HG03103 (cell line): ENCODE results near the gene PGPEP1.
"Not testable (repeated sequence)": the region's sequence is repeated elsewhere in the genome, so short reads cannot be mapped to it uniquely, and the experiment has no call there.

Experiments
- ATAC-seq: cut with Tn5 transposase; IDR thresholded peaks from one replicate; pipeline ENCODE4 v1.9.1; 2021; ENCODE audit warnings: low read depth; ENCODE audit not compliant: unreplicated experiment

PGPEP1 gene

GRCh38 chr19:18330868-18331267 lies 9.5 kb upstream of the PGPEP1 start:
- ATAC-seq, result no peak

GRCh38 chr19:18332917-18333530 lies 7.4 kb upstream of the PGPEP1 start:
- ATAC-seq, result no peak

GRCh38 chr19:18333680-18334079 lies 6.7 kb upstream of the PGPEP1 start:
- ATAC-seq, result no peak

- no peak for ATAC-seq
Measured at GRCh38 chr19:18336121-18336520, 4.3 kb upstream of the PGPEP1 start.

GRCh38 chr19:18338541-18338940 lies 1.9 kb upstream of the PGPEP1 start:
- no peak for ATAC-seq

GRCh38 chr19:18339723-18340122 lies 675 bp upstream of the PGPEP1 start:
- ATAC-seq, result no peak

- ATAC-seq, result no peak
Measured at GRCh38 chr19:18340990-18341868, 831 bp downstream of the PGPEP1 start.

- no peak for ATAC-seq
Measured at GRCh38 chr19:18342090-18342632, 1.8 kb downstream of the PGPEP1 start.

- no peak for ATAC-seq
Measured at GRCh38 chr19:18344582-18344950, 4.2 kb downstream of the PGPEP1 start.

- ATAC-seq, result no peak
Measured at GRCh38 chr19:18345296-18345695, 4.9 kb downstream of the PGPEP1 start.

- ATAC-seq, result no peak
Measured at GRCh38 chr19:18346091-18346490, 5.7 kb downstream of the PGPEP1 start.

GRCh38 chr19:18348171-18348570 lies 7.8 kb downstream of the PGPEP1 start:
- no peak for ATAC-seq

GRCh38 chr19:18348818-18349339 lies 8.5 kb downstream of the PGPEP1 start:
- ATAC-seq, result not testable (repeated sequence)

GRCh38 chr19:18349524-18350128 lies 9.2 kb downstream of the PGPEP1 start:
- ATAC-seq, result no peak

- ATAC-seq, result no peak
Measured at GRCh38 chr19:18350490-18350889, 10.1 kb downstream of the PGPEP1 start.

GRCh38 chr19:18351544-18351943 lies 11.1 kb downstream of the PGPEP1 start:
- no peak for ATAC-seq

- no peak for ATAC-seq
Measured at GRCh38 chr19:18353378-18354005, 13.1 kb downstream of the PGPEP1 start.

GRCh38 chr19:18354743-18355142 lies 14.3 kb downstream of the PGPEP1 start:
- ATAC-seq, result not testable (repeated sequence)

- ATAC-seq, result no peak
Measured at GRCh38 chr19:18357041-18357440, 16.6 kb downstream of the PGPEP1 start.

GRCh38 chr19:18361646-18362045 lies 21.2 kb downstream of the PGPEP1 start:
- ATAC-seq, result no peak
